Stimulated activated CD4-positive, alpha-beta T cell treated with anti-CD3 and anti-CD28 coated beads, Interleukin-4, amount 100 ng/mL, for 1 hour (primary cell): ENCODE results near the gene FHIP1A.
"Not testable (repeated sequence)": the region's sequence is repeated elsewhere in the genome, so short reads cannot be mapped to it uniquely, and the experiment has no call there.

Experiments used
- DNase-seq: peaks from one replicate; pipeline ENCODE4 v3.0.0-alpha.2; 2020

Gene FHIP1A

DNA sequence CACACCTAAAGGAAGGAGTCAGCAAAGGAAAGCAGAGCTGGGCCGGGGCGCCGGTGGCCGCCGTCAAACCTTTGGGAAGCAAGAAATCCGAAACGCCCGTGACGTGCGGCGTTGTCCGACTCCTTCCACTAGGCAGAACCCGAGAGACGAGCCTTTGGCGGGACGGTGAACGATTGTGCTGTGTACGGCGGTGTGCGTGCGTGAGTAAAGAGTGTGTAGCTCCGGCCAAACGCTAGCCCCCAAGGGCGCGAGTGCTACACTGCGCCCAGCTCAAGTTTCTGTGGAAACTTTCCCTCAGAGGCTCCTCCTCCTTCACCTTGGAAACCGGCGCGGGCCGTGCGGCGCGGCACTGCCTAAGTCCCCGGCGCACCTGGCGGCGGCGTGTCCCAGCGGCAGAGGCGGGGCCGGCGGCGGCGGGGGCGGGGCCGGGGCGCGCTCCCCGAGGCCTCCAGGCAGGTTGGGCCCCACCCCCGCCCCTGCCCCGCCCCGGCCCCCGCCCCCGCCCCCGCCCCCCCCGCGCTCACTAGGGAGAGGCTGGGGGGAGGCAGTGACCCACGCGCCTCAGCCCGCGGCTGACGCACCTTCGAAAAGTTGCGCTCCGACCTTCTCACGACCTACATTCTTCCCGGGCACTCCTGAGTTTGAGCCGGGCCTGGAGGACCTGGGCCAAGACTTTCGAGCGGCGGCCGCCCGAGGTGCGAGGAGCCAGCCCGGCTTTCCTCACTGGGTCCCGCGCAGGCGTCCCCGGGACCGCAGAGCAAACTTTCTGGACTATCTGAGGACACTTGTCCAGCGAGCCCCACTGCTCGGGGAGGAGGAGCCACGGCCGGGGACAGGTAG lies at the start of gene FHIP1A:
Gene FHIP1A (plus strand): TSS at position 547 of the 840 bp plus-strand sequence. CDS start 157,084 bp downstream, outside the sequence.
- DNase-seq: peak; percentile 84

DNA sequence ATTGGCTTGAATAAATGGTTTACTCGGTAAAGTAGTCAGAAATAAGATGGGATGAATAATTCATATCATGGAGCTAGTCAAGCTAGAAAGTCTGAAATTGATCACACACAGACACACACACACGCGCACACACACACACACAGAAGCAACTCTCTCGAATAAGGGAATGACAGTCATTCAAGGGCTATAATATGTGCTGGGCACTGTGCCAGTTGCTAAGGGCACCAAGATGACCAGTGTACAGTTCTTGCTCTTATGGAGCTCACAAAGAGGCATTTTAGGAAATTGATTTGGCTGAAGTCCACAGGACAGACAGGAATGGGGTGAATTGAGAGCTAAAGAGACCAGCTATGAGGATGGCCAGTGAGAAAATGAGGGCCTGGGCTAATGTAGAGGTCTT lies 49.4 kb upstream of the FHIP1A start:
- no peak for DNase-seq

DNA sequence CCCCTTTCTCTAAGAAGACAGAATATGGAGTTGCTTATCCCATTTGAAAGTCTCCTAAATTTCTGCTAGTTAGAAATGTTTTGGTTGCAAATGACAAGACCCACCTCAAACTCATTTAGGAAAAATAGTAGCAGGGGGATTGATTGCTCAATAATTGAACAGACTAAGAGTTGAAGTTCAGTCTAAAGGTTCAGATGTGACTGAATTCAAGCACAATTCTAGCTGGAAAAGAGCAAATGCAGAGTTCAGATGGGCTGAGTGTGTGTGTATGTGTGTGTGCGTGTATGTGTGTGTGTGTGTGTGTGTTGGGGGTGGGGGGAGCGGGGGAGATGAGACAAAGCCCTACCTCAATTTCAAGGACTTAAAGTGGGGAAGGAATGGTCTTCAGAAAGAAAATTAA lies 47.9 kb upstream of the FHIP1A start:
- DNase-seq: no peak

DNA sequence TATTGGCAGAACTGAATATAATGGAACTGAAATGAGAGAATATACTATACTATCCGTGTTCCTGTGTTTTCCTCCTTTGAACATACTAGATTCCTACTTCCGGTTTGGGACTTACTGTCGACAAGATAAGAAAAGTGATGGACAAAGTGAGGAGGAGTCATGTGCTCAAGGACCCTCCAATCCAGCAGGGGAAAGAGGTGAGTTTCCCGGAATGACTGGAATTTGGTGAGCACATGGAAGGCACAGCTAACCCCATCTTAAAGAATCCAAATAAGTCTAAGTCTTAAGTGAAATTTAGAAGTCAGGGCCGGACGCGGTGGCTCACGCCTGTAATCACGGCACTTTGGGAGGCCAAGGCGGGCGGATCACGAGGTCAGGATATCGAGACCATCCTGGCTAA lies 47.0 kb upstream of the FHIP1A start:
- DNase-seq: no peak

GRCh38 chr4:151362404-151363164 lies 46.4 kb upstream of the FHIP1A start:
- DNase-seq: peak; percentile 77

- DNase-seq: no peak
These were observed 32.4 kb upstream of the FHIP1A start for GRCh38 chr4:151376540-151376939.

- DNase-seq: no peak
These were observed 19.7 kb upstream of the FHIP1A start for GRCh38 chr4:151389311-151389710.

- DNase-seq: not testable (repeated sequence)
These were observed 19.2 kb upstream of the FHIP1A start for GRCh38 chr4:151389799-151390198.

GRCh38 chr4:151395873-151396272 lies 13.1 kb upstream of the FHIP1A start:
- DNase-seq: no peak

- no peak for DNase-seq
These were observed 8.6 kb upstream of the FHIP1A start for GRCh38 chr4:151400343-151400742.

- no peak for DNase-seq
These were observed 7.2 kb upstream of the FHIP1A start for GRCh38 chr4:151401739-151402138.

GRCh38 chr4:151402145-151402865 lies 6.7 kb upstream of the FHIP1A start:
- DNase-seq: no peak

GRCh38 chr4:151403656-151404055 lies 5.3 kb upstream of the FHIP1A start:
- no peak for DNase-seq

- not testable (repeated sequence) for DNase-seq
These were observed 4.2 kb upstream of the FHIP1A start for GRCh38 chr4:151404802-151405201.

DNA sequence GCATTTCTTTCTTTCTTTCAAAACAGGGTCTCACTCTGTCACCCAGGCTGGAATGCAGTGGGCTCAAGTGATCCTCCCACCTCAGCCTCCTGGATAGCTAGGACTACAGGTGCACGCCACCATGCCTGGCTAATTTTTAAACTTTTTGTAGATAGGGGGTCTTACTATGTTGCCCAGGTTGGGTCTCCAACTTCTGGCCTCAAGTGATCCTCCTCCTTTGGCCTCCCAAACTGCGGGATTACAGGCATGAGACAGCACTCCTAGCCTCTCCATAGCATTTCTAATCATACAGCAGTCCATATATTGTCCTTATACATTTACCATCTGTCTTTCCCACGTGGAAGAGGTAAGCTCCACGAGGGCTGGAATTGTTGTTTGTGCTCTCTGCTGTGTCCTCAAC lies 2.0 kb upstream of the FHIP1A start:
- DNase-seq: no peak

- DNase-seq: peak; percentile 13
These were observed 1.3 kb upstream of the FHIP1A start for GRCh38 chr4:151407466-151408379.

DNA sequence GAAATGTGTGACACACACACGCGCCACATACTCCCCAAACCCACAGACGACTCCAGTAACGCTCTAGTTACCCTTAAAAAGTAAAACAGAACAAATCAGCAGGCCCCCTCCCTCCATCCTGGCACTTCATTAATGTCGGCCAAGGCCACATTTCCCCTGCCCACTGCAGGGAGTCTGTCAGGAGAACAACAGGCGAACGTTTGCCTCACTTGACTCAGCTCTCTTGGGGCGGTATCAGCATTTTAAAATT lies 671 bp upstream of the FHIP1A start:
- DNase-seq: peak; percentile 5

DNA sequence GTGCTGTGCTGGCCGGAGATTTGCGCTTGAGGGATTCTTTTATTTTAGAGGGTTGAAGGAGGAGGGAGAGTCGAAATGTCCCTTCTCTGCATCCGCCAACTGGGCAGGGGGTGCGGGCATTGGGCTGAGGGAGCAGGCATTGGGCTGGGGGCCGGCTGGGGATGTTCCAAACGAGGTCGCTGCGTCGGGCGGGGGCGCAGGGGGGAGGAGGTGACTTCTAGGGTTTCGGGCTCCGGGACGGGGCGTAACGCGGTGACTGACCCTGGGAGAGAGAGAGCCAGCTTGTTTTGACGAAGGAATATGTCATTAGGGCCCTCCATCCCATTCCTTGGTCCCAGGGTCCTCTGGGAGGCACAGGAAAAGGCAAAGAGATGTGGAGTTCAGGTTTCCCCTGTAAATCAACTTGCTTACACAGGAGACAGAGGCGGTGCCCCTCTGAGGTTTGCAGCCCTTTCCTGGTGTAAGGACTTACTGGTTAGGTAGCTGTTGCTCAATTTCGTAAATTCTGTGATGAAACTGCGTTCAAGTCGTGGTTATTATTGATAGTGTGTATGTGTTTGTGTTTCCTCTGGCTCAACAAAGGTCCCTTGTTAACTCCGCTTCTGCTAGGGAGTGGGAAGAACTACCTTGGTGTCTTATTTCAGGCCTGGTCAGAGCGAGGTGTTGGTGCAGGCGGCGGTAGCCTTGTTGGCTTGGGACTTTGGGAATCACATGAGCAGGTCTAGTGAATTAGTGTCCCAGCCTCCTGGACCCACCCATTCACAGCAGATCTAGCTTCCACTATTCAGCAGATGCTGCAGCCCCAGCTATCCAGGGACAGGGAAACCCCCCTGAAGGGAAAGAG lies 716 bp downstream of the FHIP1A start:
- DNase-seq: peak; percentile 11

DNA sequence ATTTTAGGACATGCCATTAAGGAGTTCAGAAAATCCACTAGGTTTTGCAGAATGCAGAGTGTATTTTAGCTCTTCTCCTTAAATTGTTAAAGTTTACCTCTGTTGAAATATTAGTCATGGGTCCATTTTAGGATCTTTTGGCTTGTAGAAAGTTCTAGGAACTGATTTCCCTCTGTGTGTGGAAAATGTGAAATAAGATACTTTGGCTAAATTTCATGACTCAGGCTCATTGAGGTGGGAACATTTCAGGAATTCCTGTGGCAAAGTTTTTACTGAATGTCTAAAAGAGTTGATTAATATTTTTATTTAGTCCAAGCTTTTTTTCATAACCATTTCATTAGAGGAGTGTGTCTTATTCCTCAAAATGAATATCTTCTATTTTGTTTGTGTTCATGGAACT lies 7.0 kb downstream of the FHIP1A start:
- DNase-seq: no peak

- DNase-seq: no peak
These were observed 8.2 kb downstream of the FHIP1A start for GRCh38 chr4:151417164-151417571.

DNA sequence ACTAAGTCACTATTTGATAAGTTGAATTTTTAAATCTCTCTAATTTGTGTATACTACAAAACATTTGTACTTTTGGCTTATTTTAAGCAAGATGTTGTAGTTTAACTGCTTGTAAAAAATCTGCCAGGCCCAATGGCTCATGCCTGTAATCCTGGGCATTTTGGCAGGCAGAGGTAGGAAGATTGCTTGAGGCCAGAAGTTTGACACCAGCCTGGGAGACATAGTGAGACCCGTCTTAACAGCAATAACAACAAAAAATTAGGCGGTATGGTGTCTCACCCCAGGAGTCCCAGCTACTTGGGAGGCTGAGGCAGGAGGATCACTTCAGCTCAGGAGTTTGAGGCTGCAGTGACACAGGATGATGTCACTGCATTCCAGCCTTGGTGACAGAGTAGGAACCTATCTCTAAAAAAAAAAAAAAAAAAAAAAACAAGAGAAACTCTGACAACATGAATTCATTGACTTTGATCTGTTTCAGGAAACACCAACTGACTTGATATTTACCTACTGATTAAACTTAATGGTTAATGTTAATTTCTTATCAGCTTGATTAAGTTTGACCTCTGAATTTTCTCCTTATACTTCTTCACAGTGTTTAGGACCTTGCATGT lies 8.9 kb downstream of the FHIP1A start:
- no peak for DNase-seq
